Measurements from ENCODE around the gene MINPP1.

GRCh38 chr10:87507879-87508483 lies 3.3 kb downstream of the MINPP1 start:
- TF ChIP-seq EZH2phosphoT487 (IDR thresholded peaks at IDR 0.05; ENCODE audit: borderline replicate concordance): no peak
- no peak for TF ChIP-seq EZH2 (IDR thresholded peaks at IDR 0.05)
- no peak for TF ChIP-seq RAD21 (IDR thresholded peaks at IDR 0.05; ENCODE audit: low read depth)
